Suprapubic skin (tissue), 3 donors: ENCODE measurements around the gene LYAR.

Experiments
- POLR2AphosphoS5 ChIP-seq, 3 donors: sonication (generic); formaldehyde crosslinking; IDR thresholded peaks; one replicate each; pipeline ENCODE4 v1.6.1; 2017; ENCODE audit warnings: antibody characterized with exemption in 3 of 3
- TF ChIP-seq, protein P1 (sequence below), 2 donors: fragments of 200-600 bp in 1 of 2; fragments of 450-650 bp in 1 of 2; sonication (generic) in 1 of 2; IDR thresholded peaks; one replicate each; pipeline ENCODE4 v1.5.1; 2016 to 2019; ENCODE audit warnings: antibody characterized with exemption in 2 of 2, mild to moderate bottlenecking in 1 of 2, moderate library complexity in 1 of 2

DNA sequence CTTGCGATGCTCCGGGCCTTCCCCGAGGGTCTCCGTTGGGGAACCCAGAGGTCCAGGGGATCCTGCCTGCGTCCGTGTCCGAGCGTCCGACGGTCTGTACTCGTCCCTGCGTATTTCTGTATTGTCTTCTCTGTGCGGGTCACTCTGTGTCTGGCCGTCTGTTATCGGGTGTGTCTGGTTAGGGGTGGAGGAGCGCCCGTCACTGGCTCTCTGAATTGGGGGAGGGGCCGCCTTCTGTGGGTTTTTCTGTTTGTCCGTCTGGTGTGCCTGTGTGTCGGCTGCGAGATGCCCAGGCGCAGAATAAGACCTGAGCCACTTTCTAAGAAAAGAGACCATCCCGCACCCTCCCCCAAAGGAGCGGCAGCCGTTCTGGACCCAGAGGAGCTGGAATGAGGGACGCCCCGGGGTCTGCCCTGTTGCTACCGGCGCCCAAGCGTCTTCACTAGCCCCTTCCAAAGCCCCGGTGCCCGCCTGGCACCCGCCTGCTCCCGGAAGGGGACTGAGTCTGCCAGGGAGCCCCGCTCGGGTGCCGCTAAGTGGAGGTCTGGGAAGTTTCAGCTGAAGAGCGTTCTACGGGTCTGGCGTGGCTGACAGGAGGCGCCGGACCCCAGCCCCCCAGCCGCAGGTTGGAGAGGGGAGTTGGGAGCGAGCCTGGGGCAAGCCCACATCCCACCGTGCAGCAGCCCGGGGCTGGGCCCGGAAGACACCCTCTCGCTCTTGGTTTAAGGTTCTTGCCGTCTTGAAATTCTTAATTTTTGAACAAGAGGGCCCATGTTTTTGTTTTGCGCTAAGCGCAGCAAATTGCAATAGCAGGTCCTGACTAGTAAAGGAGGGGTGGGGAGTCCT lies 62.2 kb downstream of the LYAR start:
- no peak for TF ChIP-seq POLR2AphosphoS5 (IDR thresholded peaks at IDR 0.05)
- TF ChIP-seq, protein P1, sequence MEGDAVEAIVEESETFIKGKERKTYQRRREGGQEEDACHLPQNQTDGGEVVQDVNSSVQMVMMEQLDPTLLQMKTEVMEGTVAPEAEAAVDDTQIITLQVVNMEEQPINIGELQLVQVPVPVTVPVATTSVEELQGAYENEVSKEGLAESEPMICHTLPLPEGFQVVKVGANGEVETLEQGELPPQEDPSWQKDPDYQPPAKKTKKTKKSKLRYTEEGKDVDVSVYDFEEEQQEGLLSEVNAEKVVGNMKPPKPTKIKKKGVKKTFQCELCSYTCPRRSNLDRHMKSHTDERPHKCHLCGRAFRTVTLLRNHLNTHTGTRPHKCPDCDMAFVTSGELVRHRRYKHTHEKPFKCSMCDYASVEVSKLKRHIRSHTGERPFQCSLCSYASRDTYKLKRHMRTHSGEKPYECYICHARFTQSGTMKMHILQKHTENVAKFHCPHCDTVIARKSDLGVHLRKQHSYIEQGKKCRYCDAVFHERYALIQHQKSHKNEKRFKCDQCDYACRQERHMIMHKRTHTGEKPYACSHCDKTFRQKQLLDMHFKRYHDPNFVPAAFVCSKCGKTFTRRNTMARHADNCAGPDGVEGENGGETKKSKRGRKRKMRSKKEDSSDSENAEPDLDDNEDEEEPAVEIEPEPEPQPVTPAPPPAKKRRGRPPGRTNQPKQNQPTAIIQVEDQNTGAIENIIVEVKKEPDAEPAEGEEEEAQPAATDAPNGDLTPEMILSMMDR (IDR thresholded peaks at IDR 0.05) = no peak
